Right renal cortex interstitium (tissue), 3 donors: ENCODE data around the gene TAB2. TPM values are rescaled to one million over a fixed set of nuclear protein-coding genes. Genes with fewer than 3 reads are reported as not detected.
"Not testable (repeated sequence)": the region's sequence is repeated elsewhere in the genome, so short reads cannot be mapped to it uniquely, and the experiment has no call there.

ENCODE experiments used
- DNase-seq, 3 donors: peaks; one replicate each; pipeline ENCODE4 v3.0.0-alpha.2; 2013; ENCODE audit warnings: low read depth in 3 of 3, low spot score in 2 of 3
- polyA plus RNA-seq, 3 donors: library from polyadenylated mRNA; unstranded; fragments of 120-200 nt; gene quantifications; one replicate each; pipeline ENCODE4 v1.2.1, GENCODE V29; 2013; ENCODE audit not compliant: insufficient read length in 3 of 3

TAB2 gene
- polyA plus RNA-seq, 3 donors: 94.2 to 111 (median 100) TPM

DNA sequence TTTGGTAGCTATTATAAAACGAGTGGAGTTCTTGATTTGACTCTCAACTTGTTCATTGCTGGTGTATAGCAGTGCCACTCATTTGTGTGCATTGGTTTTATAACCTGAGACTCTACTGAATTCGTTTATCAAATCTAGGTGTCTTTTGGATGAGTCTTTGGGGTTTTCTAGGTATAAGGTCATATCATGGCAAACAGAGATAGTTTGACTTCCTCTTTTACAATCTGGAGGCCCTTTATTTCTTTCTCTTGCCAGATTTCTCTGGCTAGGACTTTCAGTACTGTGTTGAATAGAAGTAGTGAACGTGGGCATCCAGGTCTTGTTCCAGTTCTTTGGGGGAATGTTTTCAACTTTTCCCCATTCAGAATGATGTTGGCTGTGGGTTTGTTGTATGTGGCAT, 121.3 kb downstream of the TAB2 start:
- no peak for DNase-seq

DNA sequence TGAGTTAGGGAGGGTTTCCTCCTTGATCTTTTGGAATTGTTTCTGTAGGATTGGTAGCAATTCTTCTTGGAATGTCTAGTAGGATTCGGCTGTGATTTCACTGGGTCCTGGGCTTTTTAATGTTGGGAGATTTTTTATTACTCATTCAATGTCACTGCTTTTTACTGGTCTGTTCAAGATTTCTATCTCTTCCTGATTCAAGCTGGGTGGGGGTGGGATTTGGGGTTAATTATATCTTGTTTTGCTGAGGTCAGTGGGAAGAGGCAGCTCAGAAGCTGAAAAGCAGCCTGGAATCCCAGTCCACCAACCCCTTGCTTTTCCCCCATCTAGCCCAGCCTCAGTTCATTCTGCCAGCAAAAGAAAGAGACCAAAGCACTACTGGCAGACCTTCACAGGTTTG, 122.1 kb downstream of the TAB2 start:
- DNase-seq: no peak

DNA sequence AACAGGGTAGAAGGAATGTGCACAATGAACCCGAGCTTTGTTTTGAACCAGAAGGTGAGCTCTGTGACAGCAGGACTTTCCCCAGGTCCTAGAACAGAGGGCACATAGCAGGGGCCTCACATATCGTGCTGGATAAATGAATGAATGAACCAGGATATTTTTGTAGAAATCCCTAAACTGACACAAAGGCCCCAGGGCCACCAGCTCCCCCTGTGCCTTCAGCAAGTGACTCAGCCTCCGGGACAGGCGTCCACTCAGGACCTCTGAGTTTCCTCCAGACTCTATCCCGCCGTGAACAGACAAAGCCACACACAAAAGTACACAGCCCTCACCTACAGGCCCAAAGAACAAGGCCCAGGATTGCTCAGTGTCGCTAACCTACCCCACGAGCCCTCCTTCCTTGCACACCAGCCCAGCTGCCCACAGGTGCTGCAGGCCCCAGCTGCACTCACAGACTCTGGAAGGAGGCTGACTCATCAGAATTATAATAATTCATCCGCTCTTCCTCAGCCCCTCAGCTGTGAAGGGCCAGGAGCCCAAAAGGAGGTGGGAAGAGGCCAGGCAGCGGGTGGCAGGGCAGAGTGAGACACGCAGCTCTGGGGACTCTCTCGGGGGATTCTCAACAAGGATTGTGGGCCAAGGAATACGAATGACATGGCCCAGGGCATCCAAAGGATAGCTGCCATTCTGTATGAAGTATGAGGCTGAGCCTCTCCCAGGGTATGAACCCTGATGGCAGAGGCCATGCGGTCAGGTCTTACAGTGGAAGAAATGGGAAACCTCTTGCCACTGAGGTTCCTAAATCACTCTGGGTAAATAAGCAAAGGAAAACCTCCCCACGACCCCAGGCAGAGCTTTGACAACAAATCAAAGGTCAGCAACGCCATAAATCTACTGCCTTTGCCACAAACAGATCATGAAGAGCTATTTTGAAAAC, 123.5 kb downstream of the TAB2 start:
- DNase-seq: no peak

DNA sequence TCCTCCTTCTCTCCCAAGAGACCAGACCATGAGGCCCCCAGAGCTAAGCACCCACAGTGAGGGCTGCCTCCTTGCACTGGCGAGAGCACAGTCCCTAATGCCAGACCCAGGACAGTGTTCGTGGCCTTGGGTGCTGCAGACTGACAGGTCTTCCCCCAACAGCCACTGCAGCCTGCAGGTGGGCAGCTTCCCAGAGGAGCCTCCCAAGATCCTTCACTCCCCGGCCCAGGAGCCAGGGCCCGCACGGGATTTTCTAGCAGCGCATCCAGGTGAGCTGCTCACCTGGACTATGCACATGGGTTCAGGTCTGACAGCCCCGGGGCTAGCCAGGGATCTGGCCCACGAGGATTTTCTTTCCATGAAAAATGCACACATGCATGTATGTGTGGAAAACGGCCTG, 124.2 kb downstream of the TAB2 start:
- no peak for DNase-seq

- no peak for DNase-seq
These were observed 126.1 kb downstream of the TAB2 start for GRCh38 chr6:149443411-149444181.

GRCh38 chr6:149444360-149445094, 127.0 kb downstream of the TAB2 start:
- DNase-seq: not testable (repeated sequence)

DNA sequence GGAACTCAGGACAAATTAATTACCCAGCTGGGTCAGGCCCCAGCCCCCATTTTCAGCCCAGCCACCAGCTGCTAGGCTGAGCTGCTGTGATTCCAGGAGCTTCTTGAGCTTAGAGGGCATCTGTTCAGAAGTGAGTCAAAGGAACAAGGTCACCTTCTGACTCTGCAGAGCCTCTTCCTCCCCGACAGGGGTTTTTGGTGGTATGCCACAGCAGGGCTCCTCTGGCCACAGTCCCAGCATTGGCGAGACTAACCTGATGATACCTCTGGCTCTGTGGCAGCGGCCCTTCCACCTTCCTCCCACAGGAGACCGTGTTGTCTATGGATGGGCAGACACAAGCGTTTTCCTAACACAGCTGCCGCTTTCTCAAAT, 127.6 kb downstream of the TAB2 start:
- no peak for DNase-seq

DNA sequence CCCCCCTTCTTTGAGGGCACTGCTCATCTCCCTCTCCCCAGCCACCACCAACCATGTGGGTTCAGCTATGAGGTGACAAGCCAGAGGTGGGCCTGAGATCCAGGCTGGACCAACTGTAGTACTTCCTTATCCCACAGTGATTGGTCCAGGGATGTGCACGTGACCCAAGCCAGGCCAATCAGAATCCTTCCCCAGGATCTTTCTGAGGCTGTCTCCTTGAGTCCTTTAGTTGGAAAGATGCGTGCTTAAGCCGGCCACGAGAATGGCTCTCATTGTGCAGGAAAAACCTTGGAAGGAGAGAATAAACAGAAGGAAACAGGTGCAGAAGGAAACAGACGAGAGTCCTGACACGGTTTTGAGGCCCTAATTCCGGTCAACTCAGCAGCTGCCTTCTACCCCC, 128.1 kb downstream of the TAB2 start:
- no peak for DNase-seq

- no peak for DNase-seq
These were observed 129.4 kb downstream of the TAB2 start for GRCh38 chr6:149446791-149447376.

- DNase-seq: no peak
These were observed 131.4 kb downstream of the TAB2 start for GRCh38 chr6:149448821-149449453.

DNA sequence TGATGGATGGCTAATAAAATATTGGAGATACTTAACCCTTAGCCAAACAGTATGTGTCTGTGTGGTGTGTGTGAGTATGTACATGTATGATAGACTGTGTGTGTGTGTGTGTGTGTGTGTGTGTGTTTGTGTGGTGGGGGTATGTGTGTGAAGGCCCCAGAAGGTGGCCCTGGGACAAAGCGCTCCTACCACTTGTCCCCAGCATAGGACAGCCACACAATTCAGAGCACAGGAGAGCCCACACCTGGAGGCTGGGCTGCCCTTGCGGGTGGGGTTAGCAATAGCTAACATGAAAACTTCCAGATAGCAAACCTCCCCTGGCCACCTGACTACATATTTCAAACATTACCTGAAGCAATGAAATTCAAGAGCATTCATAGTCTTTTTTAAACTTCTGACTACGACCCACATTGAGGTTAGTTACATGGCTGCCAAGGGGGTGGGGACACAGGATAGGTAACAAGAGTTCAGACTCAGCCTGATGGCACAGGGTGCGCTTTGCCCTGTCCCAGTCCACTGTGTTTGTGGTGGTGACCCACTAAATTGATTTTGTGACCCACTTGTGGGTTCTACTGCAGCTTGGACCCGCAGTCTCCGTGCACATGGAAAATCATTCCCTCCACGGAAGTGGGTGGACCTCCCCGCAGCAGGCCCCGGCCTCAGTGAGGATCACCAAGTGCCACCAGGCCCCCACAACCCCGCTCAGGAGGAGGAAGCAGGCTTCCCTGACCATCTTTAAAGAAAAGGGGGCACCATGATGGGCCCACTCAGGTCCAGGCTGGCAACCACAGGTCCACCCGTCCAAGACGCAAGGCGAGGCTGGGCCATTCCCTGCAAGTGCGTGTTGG, 132.5 kb downstream of the TAB2 start:
- DNase-seq: no peak

DNA sequence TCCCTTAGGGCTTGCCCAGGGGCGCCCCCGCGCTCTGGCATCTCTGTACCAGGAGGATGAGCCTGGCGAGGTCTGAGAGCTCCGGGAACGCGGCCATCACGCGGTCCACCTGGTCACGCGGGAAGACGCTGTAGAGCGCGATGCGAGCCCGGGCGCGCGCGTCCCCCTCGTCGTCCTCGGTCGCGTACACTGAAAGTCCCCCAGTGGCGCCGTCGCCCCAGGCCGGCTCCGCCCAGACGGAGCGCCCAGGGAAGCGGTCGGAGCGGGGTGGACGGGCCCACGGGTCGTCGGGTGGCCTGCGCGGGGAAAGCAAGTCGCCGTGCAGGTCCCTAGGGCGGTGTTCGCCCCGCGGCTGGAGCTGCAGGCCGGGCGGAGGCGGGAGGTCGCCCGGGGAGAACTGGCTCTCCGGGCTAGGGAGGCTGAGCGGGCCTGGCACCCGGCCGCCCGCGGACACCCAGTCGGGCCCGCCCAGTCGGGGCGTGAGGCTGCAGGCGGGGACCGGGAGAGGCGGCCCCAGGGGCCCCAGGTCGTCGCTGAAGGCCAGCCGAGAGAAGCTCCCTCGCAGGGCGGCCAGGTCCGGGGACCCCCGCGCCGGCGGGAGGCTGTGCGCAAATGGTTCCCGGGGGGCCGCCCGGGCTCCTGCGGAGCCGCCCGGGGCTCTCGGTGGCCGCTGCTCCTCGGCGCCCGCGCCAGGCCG, 133.3 kb downstream of the TAB2 start:
- no peak for DNase-seq

DNA sequence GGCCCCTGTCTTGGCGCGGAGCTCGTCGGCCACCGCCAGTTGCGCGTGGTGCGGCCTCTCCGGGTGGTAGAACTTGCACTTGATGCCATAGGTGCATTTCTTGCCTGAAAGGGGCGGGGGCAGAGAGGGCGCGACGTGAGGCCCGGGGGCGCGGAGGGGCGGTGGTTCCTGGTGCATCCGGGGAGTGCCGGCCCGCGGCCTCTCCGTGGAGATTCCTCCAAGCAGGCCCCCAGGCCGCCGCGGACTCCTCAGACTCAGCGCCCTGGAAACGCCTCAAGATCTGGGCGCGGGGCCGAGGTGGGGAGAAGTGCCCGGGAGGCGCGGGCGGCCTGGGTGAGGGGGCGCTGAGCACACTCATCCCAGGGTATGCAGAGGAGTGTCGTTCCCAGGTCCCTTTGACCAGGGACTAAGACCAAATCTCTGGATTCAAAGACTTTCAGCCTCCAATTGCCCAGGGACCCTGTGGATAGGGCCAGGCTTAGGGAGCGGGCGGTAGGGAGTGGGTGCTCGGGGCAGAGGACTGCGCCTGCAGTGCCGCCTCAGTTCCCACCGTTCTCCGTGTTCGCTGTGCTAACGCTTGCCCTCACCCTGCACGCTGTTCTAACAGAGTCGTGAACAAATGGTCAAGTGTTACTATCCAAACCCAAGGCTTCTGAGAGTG, 134.0 kb downstream of the TAB2 start:
- DNase-seq: no peak

GRCh38 chr6:149452037-149452939, 134.8 kb downstream of the TAB2 start:
- DNase-seq: no peak

DNA sequence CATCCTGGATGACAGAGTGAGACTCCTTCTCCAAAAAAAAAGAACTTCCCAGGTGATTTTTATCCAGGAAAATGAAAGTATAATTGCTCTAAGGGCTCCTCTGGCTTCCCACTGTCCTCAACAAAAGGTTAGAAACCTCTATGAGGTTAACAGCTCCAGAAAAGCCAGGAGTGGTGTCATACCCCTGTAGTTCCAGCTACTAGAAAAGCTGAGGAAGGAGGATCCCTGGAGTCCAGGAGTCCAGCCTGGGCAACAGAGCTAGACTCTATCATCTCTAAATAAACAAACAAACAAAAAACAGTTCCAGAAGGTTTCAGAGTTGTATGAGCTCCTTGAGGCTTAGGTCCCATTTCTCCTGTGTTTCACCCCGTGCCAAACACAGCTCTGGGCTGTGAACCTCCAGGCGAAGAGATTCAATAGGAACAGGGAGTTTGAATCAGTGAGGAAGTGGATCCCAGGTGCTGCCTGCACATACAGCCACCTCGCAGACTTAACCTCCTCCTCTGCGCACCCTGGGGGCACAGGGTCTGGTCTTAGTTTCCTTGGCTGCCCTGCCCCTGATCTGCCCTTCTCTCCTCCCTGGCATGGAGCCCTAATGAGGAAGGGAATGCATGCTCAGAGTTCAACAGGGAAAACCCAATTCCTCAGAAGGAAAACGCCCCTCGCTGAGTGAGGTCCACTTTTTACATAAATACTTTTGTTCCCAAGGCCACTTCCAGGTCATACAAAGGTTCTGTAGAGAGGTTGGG, 136.3 kb downstream of the TAB2 start:
- no peak for DNase-seq

GRCh38 chr6:149454346-149454848, 136.9 kb downstream of the TAB2 start:
- DNase-seq: no peak
